ENCODE data around the gene KCP.
"Not testable (repeated sequence)": the region's sequence is repeated elsewhere in the genome, so short reads cannot be mapped to it uniquely, and the experiment has no call there.

Gene KCP

GRCh38 chr7:128920913-128921582, 10.5 kb upstream of the KCP start:
- peak in 1 of 2 experiments; percentile 4 for DNase-seq

- DNase-seq: peak in 1 of 2 experiments; percentile 12
Observed at GRCh38 chr7:128919881-128920799, 9.6 kb upstream of the KCP start.

GRCh38 chr7:128919241-128919640, 8.7 kb upstream of the KCP start:
- no peak for DNase-seq

GRCh38 chr7:128918016-128918665, 7.6 kb upstream of the KCP start:
- no peak for DNase-seq

- no peak for DNase-seq
Observed at GRCh38 chr7:128917122-128917521, 6.6 kb upstream of the KCP start.

GRCh38 chr7:128916643-128916915, 6.1 kb upstream of the KCP start:
- no peak for DNase-seq

GRCh38 chr7:128915841-128916642, 5.5 kb upstream of the KCP start:
- no peak for DNase-seq

GRCh38 chr7:128915271-128915819, 4.8 kb upstream of the KCP start:
- DNase-seq: no peak

- no peak for DNase-seq
Observed at GRCh38 chr7:128914566-128915151, 4.2 kb upstream of the KCP start.

GRCh38 chr7:128913870-128914565, 3.5 kb upstream of the KCP start:
- no peak for DNase-seq

- not testable (repeated sequence) for DNase-seq
Observed at GRCh38 chr7:128912709-128913495, 2.4 kb upstream of the KCP start.

- no peak for DNase-seq
Observed at GRCh38 chr7:128912281-128912680, 1.8 kb upstream of the KCP start.

GRCh38 chr7:128911423-128912031, 1.0 kb upstream of the KCP start:
- DNase-seq: no peak

GRCh38 chr7:128909625-128910568, 612 bp downstream of the KCP start:
- DNase-seq: no peak

- no peak for DNase-seq
Observed at GRCh38 chr7:128908750-128909624, 1.5 kb downstream of the KCP start.

GRCh38 chr7:128906766-128907559, 3.5 kb downstream of the KCP start:
- DNase-seq: no peak
